ENCODE results near the gene SEMA4F. TPM values are rescaled to one million over a fixed set of nuclear protein-coding genes. Genes with fewer than 3 reads are reported as not detected.

SEMA4F gene
- total RNA-seq, 4 donors from 2014 or later: 3.5 to 8.2 (median 4.6) TPM

GRCh38 chr2:74691929-74692328 lies 37.9 kb downstream of the SEMA4F start:
- TF ChIP-seq POLR2AphosphoS5 (IDR thresholded peaks at IDR 0.05): no peak
- no peak for TF ChIP-seq CTCF (IDR thresholded peaks at IDR 0.05)
- TF ChIP-seq POLR2A (IDR thresholded peaks at IDR 0.05): no peak
- TF ChIP-seq EP300 (IDR thresholded peaks at IDR 0.05): no peak
- H3K4me1 ChIP-seq: peaks cover 4% of the 10 kb centered on the region
- no peak overlapping the region for H3K4me3 ChIP-seq
- H3K9me3 ChIP-seq: no peaks in the 10 kb centered on the region
- H3K36me3 ChIP-seq: no peaks in the 10 kb centered on the region
- WGBS: 80% methylated on average over 5 of the region's 5 CpGs
- H3K27me3 ChIP-seq: no peaks in the 10 kb centered on the region
- DNase-seq (ENCODE audit: low spot score in 2 of 2): no peak
- H3K27ac ChIP-seq: no peak overlapping the region

GRCh38 chr2:74693213-74693612 lies 39.2 kb downstream of the SEMA4F start:
- no peak overlapping the region for H3K27ac ChIP-seq
- no peaks in the 10 kb centered on the region for H3K36me3 ChIP-seq
- no peak for DNase-seq (ENCODE audit: low spot score in 2 of 2)
- no peak overlapping the region for H3K4me3 ChIP-seq
- no peaks in the 10 kb centered on the region for H3K9me3 ChIP-seq
- peaks cover 4% of the 10 kb centered on the region for H3K4me1 ChIP-seq
- no peak for TF ChIP-seq POLR2A (IDR thresholded peaks at IDR 0.05)
- no peak for TF ChIP-seq CTCF (IDR thresholded peaks at IDR 0.05)
- no peak for TF ChIP-seq EP300 (IDR thresholded peaks at IDR 0.05)
- no peak for TF ChIP-seq POLR2AphosphoS5 (IDR thresholded peaks at IDR 0.05)
- no peaks in the 10 kb centered on the region for H3K27me3 ChIP-seq

GRCh38 chr2:74693668-74694067 lies 39.6 kb downstream of the SEMA4F start:
- no peaks in the 10 kb centered on the region for H3K27me3 ChIP-seq
- no peak for DNase-seq (ENCODE audit: low spot score in 2 of 2)
- TF ChIP-seq POLR2AphosphoS5 (IDR thresholded peaks at IDR 0.05): no peak
- no peak for TF ChIP-seq POLR2A (IDR thresholded peaks at IDR 0.05)
- no peak for TF ChIP-seq CTCF (IDR thresholded peaks at IDR 0.05)
- TF ChIP-seq EP300 (IDR thresholded peaks at IDR 0.05): no peak
- no peaks in the 10 kb centered on the region for H3K36me3 ChIP-seq
- WGBS: 61% methylated on average over 1 of the region's 1 CpG
- H3K27ac ChIP-seq: no peak overlapping the region
- no peaks in the 10 kb centered on the region for H3K9me3 ChIP-seq
- no peak overlapping the region for H3K4me3 ChIP-seq
- H3K4me1 ChIP-seq: peaks cover 4% of the 10 kb centered on the region

- Histone ChIP-seq H3K36me3 (no peaks in the 10 kb centered on the region), H3K4me1 (peaks cover 4% of the 10 kb centered on the region), H3K27me3 (no peaks in the 10 kb centered on the region), H3K27ac (no peak overlapping the region), H3K4me3 (no peak overlapping the region), H3K9me3 (no peaks in the 10 kb centered on the region)
- WGBS: 54% methylated on average over 3 of the region's 3 CpGs
- DNase-seq (ENCODE audit: low spot score in 2 of 2): no peak
- TF ChIP-seq POLR2AphosphoS5 (IDR thresholded peaks at IDR 0.05) (no peak), EP300 (IDR thresholded peaks at IDR 0.05) (no peak), POLR2A (IDR thresholded peaks at IDR 0.05) (no peak), CTCF (IDR thresholded peaks at IDR 0.05) (no peak)
These were observed 40.2 kb downstream of the SEMA4F start for GRCh38 chr2:74694281-74694680.

- H3K36me3 ChIP-seq: no peaks in the 10 kb centered on the region
- no peak for DNase-seq (ENCODE audit: low spot score in 2 of 2)
- TF ChIP-seq POLR2A (IDR thresholded peaks at IDR 0.05) (no peak), POLR2AphosphoS5 (IDR thresholded peaks at IDR 0.05) (no peak), EP300 (IDR thresholded peaks at IDR 0.05) (no peak), CTCF (IDR thresholded peaks at IDR 0.05) (no peak)
- peaks cover 4% of the 10 kb centered on the region for H3K4me1 ChIP-seq
- WGBS: 44% methylated on average over 4 of the region's 4 CpGs
- H3K4me3 ChIP-seq: no peak overlapping the region
- no peaks in the 10 kb centered on the region for H3K9me3 ChIP-seq
- H3K27me3 ChIP-seq: no peaks in the 10 kb centered on the region
- no peak overlapping the region for H3K27ac ChIP-seq
These were observed 41.6 kb downstream of the SEMA4F start for GRCh38 chr2:74695663-74696062.
